ENCODE results near the gene KLHL40. TPM values are rescaled to one million over a fixed set of nuclear protein-coding genes. Genes with fewer than 3 reads are reported as not detected.

The KLHL40 gene
- total and polyA plus RNA-seq, 5 donors: 0.09 to 1.6 (median 0.29) TPM

GRCh38 chr3:42656680-42657610 lies 28.4 kb upstream of the KLHL40 start:
- H3K4me1 ChIP-seq (ENCODE audit: control insufficient read depth, insufficient read depth, low read length): peaks cover 10% of the 10 kb centered on the region
- H3K4me3 ChIP-seq (ENCODE audit: low read length): no peak overlapping the region
- H3K27me3 ChIP-seq (ENCODE audit: control insufficient read depth, insufficient read depth): no peaks in the 10 kb centered on the region
- H3K9me3 ChIP-seq (ENCODE audit: control insufficient read depth, low read length): no peaks in the 10 kb centered on the region
- H3K27ac ChIP-seq (ENCODE audit: low read length): peak overlapping the region; percentile 7
- intact Hi-C loops (cut with DNase I): loop anchor here in 3 of 4 donors (5.0 to 10.0 kb wide), 3 partner anchors 52 to 88 kb away; partner anchors contain the start of gene NKTR (in 2 of the 3)
- DNase-seq: peak in 1 of 3 donors; percentile 43
- ATAC-seq: no peak
- WGBS: 84% methylated on average over 9 of the region's 9 CpGs

DNA sequence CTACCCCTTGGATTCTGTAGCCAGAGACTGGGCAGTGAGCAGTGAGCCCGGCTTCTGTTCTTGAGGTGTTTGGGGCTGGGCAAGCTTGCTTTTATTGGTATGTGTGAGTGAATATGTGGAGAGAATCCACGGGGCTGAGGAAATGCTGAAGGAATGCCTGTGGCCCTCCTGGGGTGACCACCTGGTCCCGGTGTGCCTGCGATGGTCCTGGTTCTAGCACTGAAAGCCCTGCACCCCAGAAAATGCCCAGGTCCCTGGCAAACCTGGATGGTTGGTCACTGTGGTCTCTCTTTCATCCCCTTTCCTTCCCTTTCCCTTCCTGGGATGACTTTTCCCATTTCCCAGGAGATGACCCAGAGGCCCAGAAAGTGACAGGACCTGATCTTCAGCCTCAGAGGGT lies 27.7 kb upstream of the KLHL40 start:
- peaks cover 3% of the 10 kb centered on the region for H3K4me1 ChIP-seq (ENCODE audit: control insufficient read depth, insufficient read depth, low read length)
- DNase-seq (no peak), ATAC-seq (no peak)
- intact Hi-C loops (cut with DNase I): loop anchor here in 3 of 4 donors (5.0 to 10.0 kb wide), 3 partner anchors 53 to 87 kb away; partner anchors contain the start of gene NKTR (in 2 of the 3)
- peak overlapping the region; percentile 7 for H3K27ac ChIP-seq (ENCODE audit: low read length)
- H3K9me3 ChIP-seq (ENCODE audit: control insufficient read depth, low read length): no peaks in the 10 kb centered on the region
- H3K27me3 ChIP-seq (ENCODE audit: control insufficient read depth, insufficient read depth): no peaks in the 10 kb centered on the region
- WGBS: 83% methylated on average over 4 of the region's 4 CpGs
- H3K4me3 ChIP-seq (ENCODE audit: low read length): no peak overlapping the region

DNA sequence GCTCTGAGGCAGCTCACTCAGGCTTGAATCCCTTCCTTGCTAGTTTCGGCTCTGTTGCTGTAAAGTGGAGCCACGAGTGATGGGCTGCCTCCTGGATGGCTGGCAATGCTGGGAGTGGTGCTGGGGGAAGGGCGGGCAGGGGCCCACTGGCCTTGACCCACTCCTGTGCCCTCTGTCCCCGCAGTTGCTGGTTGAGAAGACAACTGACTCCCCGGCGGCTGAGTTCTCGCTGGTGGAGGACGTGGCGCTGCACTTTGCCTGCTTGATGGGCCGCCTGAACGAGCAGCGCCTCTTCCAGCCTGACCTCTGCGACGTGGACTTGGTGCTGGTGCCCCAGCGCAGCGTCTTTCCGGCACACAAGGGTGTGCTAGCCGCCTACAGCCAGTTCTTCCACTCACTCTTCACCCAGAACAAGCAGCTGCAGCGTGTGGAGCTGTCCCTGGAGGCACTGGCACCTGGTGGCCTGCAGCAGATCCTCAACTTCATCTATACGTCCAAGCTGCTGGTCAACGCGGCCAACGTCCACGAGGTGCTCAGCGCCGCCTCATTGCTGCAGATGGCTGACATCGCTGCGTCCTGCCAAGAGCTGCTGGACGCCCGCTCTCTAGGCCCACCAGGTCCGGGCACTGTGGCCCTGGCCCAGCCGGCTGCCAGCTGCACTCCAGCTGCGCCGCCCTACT lies 27.1 kb upstream of the KLHL40 start:
- H3K4me3 ChIP-seq (ENCODE audit: low read length): no peak overlapping the region
- H3K27ac ChIP-seq (ENCODE audit: low read length): peak overlapping the region; percentile 7
- H3K27me3 ChIP-seq (ENCODE audit: control insufficient read depth, insufficient read depth): no peaks in the 10 kb centered on the region
- intact Hi-C loops (cut with DNase I): loop anchor here in 3 of 4 donors (5.0 to 10.0 kb wide), 3 partner anchors 53 to 87 kb away; partner anchors contain the start of gene NKTR (in 2 of the 3)
- peak in 2 of 3 donors; percentile 62 to 64 for DNase-seq
- H3K9me3 ChIP-seq (ENCODE audit: control insufficient read depth, low read length): no peaks in the 10 kb centered on the region
- no peak for ATAC-seq
- WGBS: 79% methylated on average over 34 of the region's 34 CpGs
- H3K4me1 ChIP-seq (ENCODE audit: control insufficient read depth, insufficient read depth, low read length): peaks cover 3% of the 10 kb centered on the region

- intact Hi-C loops (cut with DNase I): loop anchor here in 3 of 4 donors (5.0 to 10.0 kb wide), 3 partner anchors 54 to 86 kb away; partner anchors contain the start of gene NKTR (in 2 of the 3)
- Histone ChIP-seq H3K4me3 (ENCODE audit: low read length) (no peak overlapping the region), H3K27ac (ENCODE audit: low read length) (peak overlapping the region; percentile 18), H3K4me1 (ENCODE audit: control insufficient read depth, insufficient read depth, low read length) (peaks cover 3% of the 10 kb centered on the region), H3K27me3 (ENCODE audit: control insufficient read depth, insufficient read depth) (no peaks in the 10 kb centered on the region), H3K9me3 (ENCODE audit: control insufficient read depth, low read length) (no peaks in the 10 kb centered on the region)
- ATAC-seq (no peak), DNase-seq (peak in 2 of 3 donors; percentile 54 to 68)
- 54% methylated on average over 22 of the region's 22 CpGs for WGBS
Measured at GRCh38 chr3:42658771-42659390, 26.5 kb upstream of the KLHL40 start.

DNA sequence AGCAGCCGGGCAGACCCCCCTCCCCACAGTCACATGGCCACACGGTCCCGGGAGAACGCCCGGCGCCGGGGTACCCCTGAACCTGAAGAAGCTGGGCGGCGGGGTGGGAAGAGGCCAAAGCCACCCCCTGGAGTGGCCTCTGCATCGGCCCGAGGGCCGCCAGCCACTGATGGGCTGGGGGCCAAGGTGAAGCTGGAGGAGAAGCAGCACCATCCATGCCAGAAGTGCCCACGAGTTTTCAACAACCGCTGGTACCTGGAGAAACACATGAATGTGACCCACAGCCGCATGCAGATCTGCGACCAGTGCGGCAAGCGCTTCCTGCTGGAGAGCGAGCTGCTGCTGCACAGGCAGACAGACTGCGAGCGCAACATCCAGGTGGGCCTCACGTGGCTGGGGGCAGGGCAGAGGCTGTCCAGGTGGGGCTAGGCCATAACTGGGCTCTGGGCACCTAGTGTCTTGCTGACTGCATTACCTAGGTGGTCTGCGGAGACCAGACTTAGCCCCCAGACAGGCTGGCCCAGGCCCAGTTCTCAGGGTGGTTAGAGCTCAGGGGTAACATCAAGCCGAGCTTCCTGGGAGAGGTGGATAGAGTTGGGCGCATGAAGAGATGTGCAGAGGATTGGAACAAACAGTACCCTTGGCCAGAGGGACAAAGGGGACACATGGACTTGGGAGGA lies 25.7 kb upstream of the KLHL40 start:
- ATAC-seq: no peak

GRCh38 chr3:42660131-42660715 lies 25.1 kb upstream of the KLHL40 start:
- peak overlapping the region; percentile 76 for H3K27ac ChIP-seq (ENCODE audit: low read length)
- H3K4me3 ChIP-seq (ENCODE audit: low read length): no peak overlapping the region
- H3K27me3 ChIP-seq (ENCODE audit: control insufficient read depth, insufficient read depth): no peaks in the 10 kb centered on the region
- peaks cover 3% of the 10 kb centered on the region for H3K4me1 ChIP-seq (ENCODE audit: control insufficient read depth, insufficient read depth, low read length)
- 52% methylated on average over 6 of the region's 6 CpGs for WGBS
- no peaks in the 10 kb centered on the region for H3K9me3 ChIP-seq (ENCODE audit: control insufficient read depth, low read length)
- DNase-seq (peak in 2 of 3 donors; percentile 83 to 84), ATAC-seq (no peak)
- intact Hi-C loops (cut with DNase I): loop anchor here in 1 of 4 donors (5.0 kb wide), 1 partner anchor 87 kb away; no protein-coding TSS in a partner anchor

More for the DNA sequence above, 25.7 kb upstream of the KLHL40 start:
- Histone ChIP-seq H3K4me3 (ENCODE audit: low read length) (no peak overlapping the region), H3K27ac (ENCODE audit: low read length) (peak overlapping the region; percentile 76), H3K27me3 (ENCODE audit: control insufficient read depth, insufficient read depth) (no peaks in the 10 kb centered on the region), H3K9me3 (ENCODE audit: control insufficient read depth, low read length) (no peaks in the 10 kb centered on the region), H3K4me1 (ENCODE audit: control insufficient read depth, insufficient read depth, low read length) (peaks cover 3% of the 10 kb centered on the region)
- DNase-seq: peak in 2 of 3 donors; percentile 65 to 74
- intact Hi-C loops (cut with DNase I): loop anchor here (5.0 to 10.0 kb wide), 4 partner anchors 55 to 88 kb away; partner anchors contain the start of gene NKTR (in 2 of the 4)
- 67% methylated on average over 25 of the region's 25 CpGs for WGBS

DNA sequence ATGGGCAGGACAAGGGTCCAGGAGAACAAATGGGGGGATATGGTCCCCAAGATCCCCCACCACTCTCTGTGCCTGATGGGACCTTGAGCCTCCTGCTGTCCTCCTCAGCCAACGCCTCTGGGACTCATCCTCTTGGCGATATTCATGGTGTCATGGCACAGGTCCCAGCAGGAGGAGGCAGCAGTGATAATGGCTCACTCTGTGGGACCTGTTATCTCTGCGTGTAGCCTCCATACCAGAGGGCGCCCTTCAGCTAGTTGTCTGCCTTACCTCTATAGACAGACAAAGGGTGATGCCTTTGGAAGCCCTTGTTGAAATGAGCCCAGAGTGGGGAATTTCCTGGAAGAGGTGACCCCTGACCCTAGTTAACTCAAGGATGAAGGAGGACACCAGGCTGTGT lies 24.4 kb upstream of the KLHL40 start:
- intact Hi-C loops (cut with DNase I): loop anchor here in 1 of 4 donors (5.0 kb wide), 1 partner anchor 86 kb away; no protein-coding TSS in a partner anchor
- H3K27ac ChIP-seq (ENCODE audit: low read length): peak overlapping the region; percentile 76
- DNase-seq (peak in 2 of 3 donors; percentile 79 to 81), ATAC-seq (peak; percentile 22 to 41)
- no peaks in the 10 kb centered on the region for H3K4me1 ChIP-seq (ENCODE audit: control insufficient read depth, insufficient read depth, low read length)
- H3K27me3 ChIP-seq (ENCODE audit: control insufficient read depth, insufficient read depth): no peaks in the 10 kb centered on the region
- H3K4me3 ChIP-seq (ENCODE audit: low read length): no peak overlapping the region
- WGBS: 52% methylated on average over 4 of the region's 4 CpGs
- no peaks in the 10 kb centered on the region for H3K9me3 ChIP-seq (ENCODE audit: control insufficient read depth, low read length)

- 89% methylated on average over 5 of the region's 5 CpGs for WGBS
- no peak for DNase-seq
- H3K27ac ChIP-seq (ENCODE audit: low read length): peak overlapping the region; percentile 51
Measured at GRCh38 chr3:42661593-42662022, 23.7 kb upstream of the KLHL40 start.

DNA sequence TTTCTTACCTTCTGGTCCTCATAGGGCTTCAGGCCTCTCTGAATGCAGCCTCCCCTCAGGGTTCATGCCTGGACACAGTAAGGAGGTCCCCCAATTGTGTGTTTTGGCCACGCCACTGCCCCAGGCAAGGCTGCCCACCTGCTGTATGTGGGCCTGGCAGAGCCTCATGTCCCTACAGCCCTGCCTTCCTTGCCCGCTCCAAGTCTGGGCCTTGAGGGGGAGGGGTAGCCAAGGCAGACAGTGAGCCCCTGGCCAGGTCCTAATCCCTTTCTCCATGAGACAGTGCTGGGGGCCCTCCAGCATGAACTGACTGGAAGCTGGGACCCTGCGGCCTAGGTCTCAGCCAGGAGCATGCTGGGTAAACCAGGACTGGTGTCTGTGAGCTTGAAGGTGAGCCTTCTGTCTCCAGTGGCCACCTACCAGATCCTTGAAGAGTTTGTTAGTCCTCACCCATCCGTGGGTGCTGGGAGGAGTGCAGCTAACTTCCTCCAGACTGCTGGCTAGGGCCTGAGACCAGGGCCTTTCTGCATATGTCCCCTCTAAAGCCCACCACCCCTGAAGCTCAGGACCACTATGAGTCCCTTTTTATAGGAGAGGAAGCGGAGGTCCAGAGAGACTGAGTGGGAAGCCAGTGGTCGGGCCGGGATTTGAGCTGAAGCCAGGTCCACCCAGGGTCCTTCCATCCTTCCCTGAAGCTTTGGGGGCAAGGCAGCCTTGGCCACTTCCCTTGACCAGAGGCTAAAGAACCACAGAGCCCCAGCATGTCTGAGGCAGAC lies 23.1 kb upstream of the KLHL40 start:
- WGBS: 85% methylated on average over 7 of the region's 7 CpGs
- H3K4me3 ChIP-seq (ENCODE audit: low read length): no peak overlapping the region
- H3K27ac ChIP-seq (ENCODE audit: low read length): no peak overlapping the region
- DNase-seq (no peak), ATAC-seq (no peak)
- no peaks in the 10 kb centered on the region for H3K27me3 ChIP-seq (ENCODE audit: control insufficient read depth, insufficient read depth)
- intact Hi-C loops (cut with DNase I): loop anchor here in 1 of 4 donors (5.0 kb wide), 1 partner anchor 85 kb away; no protein-coding TSS in a partner anchor
- peaks cover 5% of the 10 kb centered on the region for H3K4me1 ChIP-seq (ENCODE audit: control insufficient read depth, insufficient read depth, low read length)
- H3K9me3 ChIP-seq (ENCODE audit: control insufficient read depth, low read length): no peaks in the 10 kb centered on the region

More at GRCh38 chr3:42661593-42662022, 23.7 kb upstream of the KLHL40 start:
- Histone ChIP-seq H3K9me3 (ENCODE audit: control insufficient read depth, low read length) (no peaks in the 10 kb centered on the region), H3K4me1 (ENCODE audit: control insufficient read depth, insufficient read depth, low read length) (peaks cover 3% of the 10 kb centered on the region), H3K27me3 (ENCODE audit: control insufficient read depth, insufficient read depth) (no peaks in the 10 kb centered on the region), H3K4me3 (ENCODE audit: low read length) (no peak overlapping the region)
- ATAC-seq: no peak
- intact Hi-C loops (cut with DNase I): loop anchor here in 1 of 4 donors (5.0 kb wide), 1 partner anchor 86 kb away; no protein-coding TSS in a partner anchor
